CD4-positive, alpha-beta memory T cell (primary cell): ENCODE measurements around the gene SENP8. TPM values are rescaled to one million over a fixed set of nuclear protein-coding genes. Genes with fewer than 3 reads are reported as not detected.
"Not testable (repeated sequence)": the region's sequence is repeated elsewhere in the genome, so short reads cannot be mapped to it uniquely, and the experiment has no call there.

Experiments
- CTCF ChIA-PET: fragments of 350-600 bp; sonication (Branson Sonifier 250); formaldehyde crosslinking; loops from one replicate; lab custom pipeline; 2021; ENCODE audit warnings: inconsistent platforms; ENCODE audit not compliant: partially characterized antibody; lab: Charles Lee
- POLR2A ChIA-PET: fragments of 350-600 bp; sonication (Branson Sonifier 250); formaldehyde crosslinking; loops from one replicate; lab custom pipeline; 2021; ENCODE audit not compliant: partially characterized antibody; lab: Charles Lee
- DNase-seq, 5 donors: peaks; one replicate each; pipeline versions ENCODE4 v3.0.0 to v3.0.0-alpha.2; 2020 to 2022; ENCODE audit warnings: mixed read lengths in 1 of 5
- H3K27ac ChIP-seq: one replicate; pipeline ENCODE4 v1.7.0; 2013; ENCODE audit warnings: low read depth, low read length
- H3K27me3 ChIP-seq: 2 replicates; pipeline ENCODE4 v1.7.0; 2013; ENCODE audit warnings: mild to moderate bottlenecking, low read length, moderate library complexity; ENCODE audit not compliant: insufficient read depth
- H3K36me3 ChIP-seq: 2 replicates; pipeline ENCODE4 v1.7.0; 2013; ENCODE audit warnings: mild to moderate bottlenecking, low read length, moderate library complexity; ENCODE audit not compliant: insufficient read depth
- H3K4me1 ChIP-seq: 2 replicates; pipeline ENCODE4 v1.7.0; 2013; ENCODE audit warnings: mild to moderate bottlenecking, low read length, moderate library complexity; ENCODE audit not compliant: insufficient read depth
- H3K4me3 ChIP-seq, 2 donors: one replicate each; pipeline ENCODE4 v1.7.0; 2013; ENCODE audit warnings: low read length in 2 of 2, mild to moderate bottlenecking in 1 of 2
- H3K9me3 ChIP-seq, 2 donors: one replicate each; pipeline ENCODE4 v1.7.0; 2013; ENCODE audit warnings: low read length in 2 of 2, control low read depth in 1 of 2; ENCODE audit not compliant: control insufficient read depth in 1 of 2
- H3K27ac Mint-ChIP-seq, 7 donors: one replicate each; pipeline ENCODE4 v1.8.0; 2020 to 2021; ENCODE audit warnings: mixed read lengths in 7 of 7, mild to moderate bottlenecking in 6 of 7, inconsistent platforms in 3 of 7, moderate library complexity in 3 of 7
- H3K27me3 Mint-ChIP-seq, 2 donors: one replicate each; pipeline ENCODE4 v1.8.0; 2020 to 2021; ENCODE audit warnings: mixed read lengths in 2 of 2
- H3K36me3 Mint-ChIP-seq, 2 donors: one replicate each; pipeline ENCODE4 v1.8.0; 2020 to 2021; ENCODE audit warnings: mixed read lengths in 2 of 2, inconsistent platforms in 1 of 2, mild to moderate bottlenecking in 1 of 2
- H3K4me1 Mint-ChIP-seq, 4 donors: one replicate each; pipeline ENCODE4 v1.8.0; 2020 to 2021; ENCODE audit warnings: mixed read lengths in 4 of 4, mild to moderate bottlenecking in 1 of 4
- H3K4me3 Mint-ChIP-seq, 8 donors: one replicate each; pipeline ENCODE4 v1.8.0; 2020 to 2021; ENCODE audit warnings: mixed read lengths in 8 of 8, mild to moderate bottlenecking in 7 of 8, moderate library complexity in 6 of 8, inconsistent platforms in 3 of 8
- H3K9me3 Mint-ChIP-seq, 8 donors: one replicate each; pipeline ENCODE4 v1.8.0; 2020 to 2021; ENCODE audit warnings: mixed read lengths in 8 of 8, mild to moderate bottlenecking in 5 of 8, inconsistent platforms in 3 of 8, moderate library complexity in 1 of 8
- intact Hi-C: fragments of 100-400 bp; cut with micrococcal nuclease; formaldehyde crosslinking; loops from one replicate; pipeline ENCODE4 v1.15.1; 2023
- polyA plus RNA-seq, 2 donors: library from polyadenylated mRNA; unstranded; fragments of 300-500 nt; fragmentation: Illumina TruSeq; gene quantifications; one replicate each; pipeline ENCODE4 v1.2.3, GENCODE V29; 2021
- total RNA-seq, 2 experiments: library from RNA; stranded (reverse); gene quantifications; one replicate each; pipeline ENCODE4 v1.2.3, GENCODE V29; 2021

SENP8 gene
- total and polyA plus RNA-seq, 4 experiments from 2014 or later: 0.69 to 2.6 (median 1.3) TPM

DNA sequence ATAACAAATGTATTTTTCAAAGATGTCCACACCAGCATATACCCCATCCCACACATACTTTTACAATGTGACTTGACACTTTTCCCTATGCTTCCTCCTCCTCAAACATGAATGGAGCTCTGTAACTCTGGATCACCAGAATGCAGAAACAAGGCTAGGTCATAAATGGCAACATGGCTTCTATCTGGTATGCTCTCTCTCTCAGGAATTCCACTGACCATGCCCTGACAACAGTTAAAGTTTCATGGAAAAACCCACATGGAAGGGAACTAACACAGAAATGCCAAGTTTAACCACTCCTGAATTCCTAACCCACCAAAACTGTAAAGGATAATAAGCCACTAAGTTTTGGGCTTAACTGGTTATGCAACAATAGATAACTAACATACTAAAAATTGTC lies 20.2 kb upstream of the SENP8 start:
- ChIA-PET CTCF (no interaction called here), POLR2A (no interaction called here)
- H3K9me3 Mint-ChIP-seq: no peaks in the 10 kb centered on the region
- H3K9me3 ChIP-seq: no peaks in the 10 kb centered on the region
- H3K4me3 ChIP-seq: no peak overlapping the region
- no peak for DNase-seq
- H3K27me3 Mint-ChIP-seq: no peaks in the 10 kb centered on the region
- intact Hi-C loops: no loop called here
- no peaks in the 10 kb centered on the region for H3K27me3 ChIP-seq
- H3K36me3 ChIP-seq: no peaks in the 10 kb centered on the region
- H3K4me3 Mint-ChIP-seq: no peak overlapping the region
- no peak overlapping the region for H3K27ac ChIP-seq
- peaks cover 0 to 16% of the 10 kb centered on the region in 2 donors for H3K36me3 Mint-ChIP-seq
- peaks cover 0 to 7% (median 2%) of the 10 kb centered on the region in 4 donors for H3K4me1 Mint-ChIP-seq
- H3K4me1 ChIP-seq: no peaks in the 10 kb centered on the region
- no peak overlapping the region for H3K27ac Mint-ChIP-seq

DNA sequence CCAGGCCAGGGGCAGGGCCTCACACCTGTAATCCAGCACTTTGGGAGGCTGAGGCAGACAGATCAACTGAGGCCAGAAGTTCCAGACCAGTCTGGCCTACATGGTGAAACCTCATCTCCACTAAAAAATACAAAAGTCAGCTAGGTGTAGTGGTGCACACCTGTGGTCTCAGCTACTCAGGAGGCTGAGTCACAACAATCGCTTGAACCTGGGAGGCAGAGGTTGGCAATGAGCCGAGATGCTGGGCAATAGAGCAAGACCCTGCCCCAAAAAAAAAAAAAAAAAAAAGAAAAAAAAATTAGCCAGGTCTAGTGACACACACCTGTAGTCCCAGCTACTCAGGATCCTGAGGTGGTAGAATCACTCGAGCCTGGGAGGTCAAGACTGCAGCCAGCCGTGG lies 19.0 kb upstream of the SENP8 start:
- no peak for DNase-seq
- H3K36me3 ChIP-seq: no peaks in the 10 kb centered on the region
- Mint-ChIP-seq H3K4me1 (peaks cover 5 to 9% (median 7%) of the 10 kb centered on the region in 4 donors), H3K36me3 (peaks cover 0 to 15% of the 10 kb centered on the region in 2 donors), H3K9me3 (no peaks in the 10 kb centered on the region), H3K27me3 (no peaks in the 10 kb centered on the region), H3K4me3 (no peak overlapping the region), H3K27ac (no peak overlapping the region)
- H3K4me1 ChIP-seq: no peaks in the 10 kb centered on the region
- intact Hi-C loops: no loop called here
- no peak overlapping the region for H3K27ac ChIP-seq
- no peaks in the 10 kb centered on the region for H3K27me3 ChIP-seq
- CTCF ChIA-PET: interaction anchor here (0.7 kb wide), 1 partner anchor 63 kb away, joined by 3 read pairs; no protein-coding TSS in a partner anchor
- H3K9me3 ChIP-seq: no peaks in the 10 kb centered on the region
- no peak overlapping the region for H3K4me3 ChIP-seq
- POLR2A ChIA-PET: no interaction called here

DNA sequence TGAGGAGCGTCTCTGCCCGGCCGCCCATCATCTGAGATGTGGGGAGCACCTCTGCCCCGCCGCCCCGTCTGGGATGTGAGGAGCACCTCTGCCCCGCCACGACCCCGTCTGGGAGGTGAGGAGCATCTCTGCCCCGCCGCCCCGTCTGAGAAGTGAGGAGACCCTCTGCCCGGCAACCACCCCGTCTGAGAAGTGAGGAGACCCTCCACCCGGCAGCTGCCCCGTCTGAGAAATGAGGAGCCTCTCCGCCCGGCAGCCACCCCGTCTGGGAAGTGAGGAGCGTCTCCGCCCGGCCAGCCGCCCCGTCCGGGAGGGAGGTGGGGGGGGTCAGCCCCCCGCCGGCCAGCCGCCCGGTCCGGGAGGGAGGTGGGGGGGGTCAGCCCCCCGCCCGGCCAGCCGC lies 17.7 kb upstream of the SENP8 start:
- Mint-ChIP-seq H3K36me3 (peaks cover 0 to 15% of the 10 kb centered on the region in 2 donors), H3K4me1 (peaks cover 7 to 12% (median 10%) of the 10 kb centered on the region in 4 donors)
- H3K27ac Mint-ChIP-seq, H3K36me3 ChIP-seq, H3K27me3 ChIP-seq, POLR2A ChIA-PET, H3K4me1 ChIP-seq, CTCF ChIA-PET, H3K4me3 ChIP-seq, H3K9me3 ChIP-seq, H3K27ac ChIP-seq, intact Hi-C loops, DNase-seq, H3K27me3 Mint-ChIP-seq, H3K4me3 Mint-ChIP-seq, H3K9me3 Mint-ChIP-seq: not testable (repeated sequence)

DNA sequence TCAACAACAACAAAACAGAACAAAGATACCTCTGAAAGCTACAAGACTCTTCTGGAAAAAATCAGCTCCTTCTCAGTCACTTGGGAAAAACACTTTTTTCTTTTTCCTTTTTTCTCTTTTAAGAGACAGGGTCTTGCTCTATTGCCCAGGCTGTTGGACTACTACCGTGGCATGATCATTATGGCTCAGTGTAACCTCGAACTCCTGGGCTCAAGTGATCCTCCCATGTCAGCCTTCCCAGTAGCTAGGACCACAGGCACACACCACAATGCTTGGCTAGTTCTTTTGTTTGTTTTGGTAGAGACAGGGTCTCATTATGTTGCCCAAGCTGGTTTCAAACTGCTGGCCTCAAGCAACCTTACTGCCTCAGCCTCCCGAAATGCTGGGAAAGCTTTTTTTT lies 13.1 kb upstream of the SENP8 start:
- no peaks in the 10 kb centered on the region for H3K27me3 Mint-ChIP-seq
- H3K9me3 Mint-ChIP-seq: no peaks in the 10 kb centered on the region
- Histone ChIP-seq H3K27me3 (no peaks in the 10 kb centered on the region), H3K9me3 (no peaks in the 10 kb centered on the region), H3K27ac (no peak overlapping the region), H3K4me3 (no peak overlapping the region), H3K4me1 (no peaks in the 10 kb centered on the region), H3K36me3 (no peaks in the 10 kb centered on the region)
- intact Hi-C loops: no loop called here
- H3K36me3 Mint-ChIP-seq: no peaks in the 10 kb centered on the region
- no peak for DNase-seq
- ChIA-PET POLR2A (no interaction called here), CTCF (interaction anchor here (1.0 kb wide), 1 partner anchor 8 kb away, joined by 3 read pairs; no protein-coding TSS in a partner anchor)
- peak overlapping the region in 1 of 7 donors; percentile 60 for H3K27ac Mint-ChIP-seq
- no peak overlapping the region for H3K4me3 Mint-ChIP-seq
- peaks cover 7 to 13% (median 11%) of the 10 kb centered on the region in 4 donors for H3K4me1 Mint-ChIP-seq

DNA sequence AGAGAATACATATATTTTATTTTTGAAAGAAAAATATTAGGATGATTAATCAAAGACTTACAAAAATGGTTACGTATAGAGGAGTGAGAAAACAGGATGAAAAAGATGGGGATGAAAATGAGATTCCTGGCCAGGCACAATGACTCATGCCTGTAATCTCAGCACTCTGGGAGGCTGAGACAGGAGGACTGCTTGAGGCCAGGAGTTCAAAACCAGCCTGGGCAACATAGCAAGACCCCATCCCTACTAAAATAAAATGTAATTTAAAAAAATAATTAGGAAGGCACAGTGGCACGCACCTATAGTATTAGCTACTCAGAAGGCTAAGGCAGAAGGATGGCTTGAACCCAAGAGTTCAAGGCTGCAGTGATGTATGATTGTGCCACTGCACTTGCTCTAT lies 12.1 kb upstream of the SENP8 start:
- no peak for DNase-seq
- ChIA-PET POLR2A (no interaction called here), CTCF (no interaction called here)
- intact Hi-C loops: no loop called here
- H3K27me3 ChIP-seq: no peaks in the 10 kb centered on the region
- no peak overlapping the region for H3K4me3 ChIP-seq
- H3K9me3 ChIP-seq: no peaks in the 10 kb centered on the region
- no peaks in the 10 kb centered on the region for H3K27me3 Mint-ChIP-seq
- H3K27ac Mint-ChIP-seq: no peak overlapping the region
- no peaks in the 10 kb centered on the region for H3K4me1 ChIP-seq
- no peaks in the 10 kb centered on the region for H3K36me3 ChIP-seq
- H3K4me3 Mint-ChIP-seq: no peak overlapping the region
- peaks cover 9 to 13% (median 11%) of the 10 kb centered on the region in 4 donors for H3K4me1 Mint-ChIP-seq
- no peak overlapping the region for H3K27ac ChIP-seq
- H3K9me3 Mint-ChIP-seq: no peaks in the 10 kb centered on the region
- no peaks in the 10 kb centered on the region for H3K36me3 Mint-ChIP-seq

DNA sequence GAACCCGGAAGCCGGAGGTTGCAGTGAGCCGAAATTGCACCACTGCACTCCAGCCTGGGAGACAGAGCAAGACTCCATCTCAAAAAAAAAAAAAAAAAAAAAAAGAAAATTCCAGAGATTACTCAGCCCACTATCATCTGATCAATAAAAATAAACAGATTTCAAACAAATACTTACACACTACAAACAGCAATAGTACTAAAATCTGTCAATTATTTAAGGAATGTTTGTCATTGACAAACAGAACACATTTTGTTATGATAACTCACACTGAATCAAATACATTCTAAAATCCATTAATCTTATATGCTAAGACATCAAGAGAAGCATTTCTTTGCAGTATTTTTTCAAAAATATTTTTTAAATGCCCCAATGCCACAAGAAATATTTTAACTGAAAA lies 7.8 kb upstream of the SENP8 start:
- Histone ChIP-seq H3K36me3 (no peaks in the 10 kb centered on the region), H3K9me3 (no peaks in the 10 kb centered on the region), H3K27me3 (no peaks in the 10 kb centered on the region), H3K27ac (no peak overlapping the region), H3K4me1 (no peaks in the 10 kb centered on the region), H3K4me3 (no peak overlapping the region)
- intact Hi-C loops: no loop called here
- Mint-ChIP-seq H3K4me1 (peaks cover 15 to 30% (median 21%) of the 10 kb centered on the region in 4 donors), H3K4me3 (no peak overlapping the region), H3K27ac (peak overlapping the region in 1 of 7 donors; percentile 25), H3K9me3 (no peaks in the 10 kb centered on the region), H3K36me3 (no peaks in the 10 kb centered on the region), H3K27me3 (no peaks in the 10 kb centered on the region)
- no peak for DNase-seq
- ChIA-PET CTCF (interaction anchor here (0.7 kb wide), 1 partner anchor 69 kb away, joined by 4 read pairs; no protein-coding TSS in a partner anchor), POLR2A (no interaction called here)

DNA sequence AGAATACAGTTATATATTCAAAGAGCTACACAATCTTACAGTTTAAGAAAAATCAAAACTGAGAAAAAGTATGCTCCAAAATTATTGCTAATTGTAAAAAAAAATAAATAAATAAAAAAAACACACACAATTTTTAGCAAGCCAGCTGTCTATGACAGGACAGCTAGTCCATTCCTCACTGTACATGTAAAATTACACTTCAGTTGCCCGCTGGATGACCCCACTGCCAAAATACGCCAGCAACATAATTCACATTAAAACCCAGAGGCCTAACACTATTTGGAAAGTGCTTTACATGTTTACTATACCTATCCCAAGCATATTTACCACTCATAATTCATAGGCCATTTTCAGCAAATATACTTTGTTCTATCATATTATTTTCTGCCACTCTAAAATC lies 6.1 kb upstream of the SENP8 start:
- Mint-ChIP-seq H3K4me3 (no peak overlapping the region), H3K36me3 (peaks cover 0 to 3% of the 10 kb centered on the region in 2 donors), H3K27ac (no peak overlapping the region), H3K9me3 (no peaks in the 10 kb centered on the region), H3K27me3 (no peaks in the 10 kb centered on the region), H3K4me1 (peaks cover 23 to 45% (median 35%) of the 10 kb centered on the region in 4 donors)
- no peaks in the 10 kb centered on the region for H3K36me3 ChIP-seq
- intact Hi-C loops: no loop called here
- CTCF ChIA-PET: interaction anchor here (0.7 kb wide), 1 partner anchor 11 kb away, joined by 3 read pairs; no protein-coding TSS in a partner anchor
- peaks cover 15% of the 10 kb centered on the region for H3K4me1 ChIP-seq
- no peaks in the 10 kb centered on the region for H3K9me3 ChIP-seq
- no peak overlapping the region for H3K27ac ChIP-seq
- POLR2A ChIA-PET: no interaction called here
- no peak overlapping the region for H3K4me3 ChIP-seq
- no peaks in the 10 kb centered on the region for H3K27me3 ChIP-seq
- no peak for DNase-seq
